Measurements from ENCODE around the gene FHIT.

- TF ChIP-seq EP300 (IDR thresholded peaks at IDR 0.05) (no peak), CTCF (IDR thresholded peaks at IDR 0.05) (no peak), POLR2AphosphoS5 (IDR thresholded peaks at IDR 0.05) (no peak)
Measured at GRCh38 chr3:60017631-60018030, 1233.6 kb downstream of the FHIT start.
